HCT116 (cell line): ENCODE data around the gene LRRN4CL. TPM values are rescaled to one million over a fixed set of nuclear protein-coding genes. Genes with fewer than 3 reads are reported as not detected.

Source experiments
- ATAC-seq: fragments of 200-7000 bp; cut with Tn5 transposase; 2 replicates; pipeline ENCODE4 v1.9.1; 2020; ENCODE audit warnings: mild to moderate bottlenecking, moderate library complexity
- BruUV-seq: library from RNA; stranded (reverse); fragments of 400-500 nt; replicated peaks from 2 replicates; lab custom pipeline; 2021; lab: Mats Ljungman, UMichigan
- CTCF ChIA-PET: fragments of 300-600 bp; sonication (Branson Sonifier 250); formaldehyde crosslinking; loops from one replicate; lab custom pipeline; 2021; ENCODE audit warnings: antibody characterized with exemption; lab: Charles Lee
- POLR2A ChIA-PET: fragments of 300-600, 350-600 bp; sonication (Branson Sonifier 250); formaldehyde crosslinking; loops from one replicate; lab custom pipeline; 2021; ENCODE audit warnings: antibody characterized with exemption; lab: Charles Lee
- RAD21 ChIA-PET, 2 experiments: fragments of 300-600 bp; sonication (Branson Sonifier 250); formaldehyde crosslinking; loops; one replicate each; lab custom pipeline; 2023; ENCODE audit warnings: low total read pairs in 2 of 2; ENCODE audit not compliant: uncharacterized antibody in 2 of 2, unreplicated experiment in 2 of 2, low non-redundant PET in 1 of 2; lab: Charles Lee
- DNase-seq: peaks from one replicate; pipeline ENCODE4 v3.0.0-alpha.2; 2010; ENCODE audit warnings: low read depth, low spot score
- H2AFZ ChIP-seq: fragments of 200-600 bp; shearing (Covaris generic), sonication (generic); 2 replicates; pipeline ENCODE4 v1.6.1; 2017; ENCODE audit warnings: low read depth, mixed run types, mixed read lengths, antibody characterized with exemption, low read length; ENCODE audit not compliant: poor library complexity, severe bottlenecking
- H3K27ac ChIP-seq: 2 replicates; pipeline ENCODE4 v1.5.1; 2012; ENCODE audit warnings: low read depth, low read length
- H3K27me3 ChIP-seq: fragments of 200-600 bp; sonication (generic); 2 replicates; pipeline ENCODE4 v1.6.1; 2016; ENCODE audit warnings: mixed run types, low read length, mixed read lengths; ENCODE audit not compliant: insufficient read depth
- H3K36me3 ChIP-seq, 2 experiments: fragments of 200-500 bp in 1 of 2; fragments of 200-600 bp in 1 of 2; sonication (Bioruptor generic) in 1 of 2; sonication (generic) in 1 of 2; 2 replicates each; pipeline versions ENCODE4 v1.5.1 to v1.6.1; 2014 to 2016; ENCODE audit warnings: low read length in 2 of 2, inconsistent platforms in 1 of 2, mixed read lengths in 1 of 2, mixed run types in 1 of 2; ENCODE audit not compliant: insufficient read depth in 2 of 2, control insufficient read depth in 1 of 2
- H3K4me1 ChIP-seq, 2 experiments: fragments of 200-600 bp in 1 of 2; sonication (generic) in 1 of 2; 2 replicates each; pipeline versions ENCODE4 v1.5.1 to v1.6.1; 2012 to 2017; ENCODE audit warnings: low read length in 2 of 2, inconsistent platforms in 1 of 2, mild to moderate bottlenecking in 1 of 2, mixed read lengths in 1 of 2, mixed run types in 1 of 2, moderate library complexity in 1 of 2; ENCODE audit not compliant: insufficient read depth in 2 of 2, control insufficient read depth in 1 of 2
- H3K4me2 ChIP-seq: fragments of 200-600 bp; sonication (generic); 2 replicates; pipeline ENCODE4 v1.6.1; 2017; ENCODE audit warnings: mixed run types, low read length, mixed read lengths
- H3K4me3 ChIP-seq, 2 experiments: fragments of 200-600 bp in 1 of 2; sonication (generic) in 1 of 2; replicated peaks in 1 of 2; 2 replicates each; pipeline ENCODE4 v1.5.1; 2011 to 2016; ENCODE audit warnings: low read length in 2 of 2, control low read depth in 1 of 2, low read depth in 1 of 2, mild to moderate bottlenecking in 1 of 2, mixed read lengths in 1 of 2, mixed run types in 1 of 2
- H3K79me2 ChIP-seq: fragments of 200-600 bp; sonication (generic); 2 replicates; pipeline ENCODE4 v1.6.1; 2017; ENCODE audit warnings: mild to moderate bottlenecking, mixed run types, low read length, moderate library complexity, mixed read lengths; ENCODE audit not compliant: insufficient read depth
- H3K9ac ChIP-seq: fragments of 200-600 bp; sonication (generic); 2 replicates; pipeline ENCODE4 v1.6.1; 2016; ENCODE audit warnings: low read length, mixed read lengths
- H3K9me2 ChIP-seq: fragments of 200-600 bp; sonication (generic), shearing (Covaris generic); 2 replicates; pipeline ENCODE4 v1.6.1; 2017; ENCODE audit warnings: mixed run types, mild to moderate bottlenecking, moderate library complexity; ENCODE audit not compliant: insufficient read depth
- H3K9me3 ChIP-seq, 2 experiments: fragments of 200-500 bp in 1 of 2; fragments of 200-600 bp in 1 of 2; sonication (Bioruptor generic) in 1 of 2; sonication (generic) in 1 of 2; 2 replicates each; pipeline ENCODE4 v1.6.1; 2014 to 2017; ENCODE audit warnings: low read length in 2 of 2, mixed read lengths in 2 of 2, inconsistent platforms in 1 of 2, low read depth in 1 of 2, mild to moderate bottlenecking in 1 of 2, mixed run types in 1 of 2, moderate library complexity in 1 of 2; ENCODE audit not compliant: control insufficient read depth in 1 of 2, insufficient read depth in 1 of 2
- H4K20me1 ChIP-seq: fragments of 200-600 bp; sonication (generic), shearing (Covaris generic); 2 replicates; pipeline ENCODE4 v1.6.1; 2017; ENCODE audit warnings: mixed run types, mild to moderate bottlenecking, moderate library complexity; ENCODE audit not compliant: insufficient read depth
- CTCF ChIP-seq, 3 experiments: fragments of 200-600 bp in 1 of 3; sonication (generic) in 1 of 3; IDR thresholded peaks in 2 of 3; conservative IDR thresholded peaks in 1 of 3; 2 replicates each; pipeline ENCODE4 v1.5.1; 2012 to 2017; ENCODE audit warnings: low read depth in 2 of 3, low read length in 2 of 3, antibody characterized with exemption in 1 of 3, borderline replicate concordance in 1 of 3, control low read depth in 1 of 3, mild to moderate bottlenecking in 1 of 3, mixed read lengths in 1 of 3, mixed run types in 1 of 3, moderate library complexity in 1 of 3; ENCODE audit not compliant: insufficient read depth in 1 of 3
- EGR1 ChIP-seq: IDR thresholded peaks from 2 replicates; pipeline ENCODE4 v1.6.1; 2012; ENCODE audit warnings: low read depth
- ELF1 ChIP-seq: IDR thresholded peaks from 2 replicates; pipeline ENCODE4 v1.6.1; 2012; ENCODE audit warnings: low read depth, borderline replicate concordance
- JUND ChIP-seq: IDR thresholded peaks from 2 replicates; pipeline ENCODE4 v1.6.1; 2012
- MAX ChIP-seq: IDR thresholded peaks from 2 replicates; pipeline ENCODE4 v1.6.1; 2012
- POLR2A ChIP-seq: IDR thresholded peaks from 2 replicates; pipeline ENCODE4 v1.7.0; 2011; ENCODE audit warnings: borderline replicate concordance; ENCODE audit not compliant: insufficient read depth, insufficient read length; ENCODE audit errors: extremely low read depth
- POLR2AphosphoS5 ChIP-seq: IDR thresholded peaks from 2 replicates; pipeline ENCODE4 v1.6.1; 2011; ENCODE audit warnings: mild to moderate bottlenecking, low read depth, low read length, moderate library complexity
- RAD21 ChIP-seq: IDR thresholded peaks from 2 replicates; pipeline ENCODE4 v1.6.1; 2012; ENCODE audit warnings: low read depth, mild to moderate bottlenecking
- SIN3A ChIP-seq: IDR thresholded peaks from 2 replicates; pipeline ENCODE4 v1.6.1; 2012; ENCODE audit warnings: low read depth
- SP1 ChIP-seq: IDR thresholded peaks from 2 replicates; pipeline ENCODE4 v1.6.1; 2012; ENCODE audit warnings: low read depth
- SRF ChIP-seq: IDR thresholded peaks from 2 replicates; pipeline ENCODE4 v1.6.1; 2012; ENCODE audit warnings: low read depth
- TCF7L2 ChIP-seq: IDR thresholded peaks from 2 replicates; pipeline ENCODE4 v1.7.0; 2011; ENCODE audit warnings: borderline replicate concordance, inconsistent platforms; ENCODE audit not compliant: insufficient read depth, insufficient read length; ENCODE audit errors: extremely low read depth
- YY1 ChIP-seq: IDR thresholded peaks from 2 replicates; pipeline ENCODE4 v1.6.1; 2011; ENCODE audit warnings: low read length, low read depth, moderate library complexity, mild to moderate bottlenecking; ENCODE audit not compliant: insufficient replicate concordance; ENCODE audit errors: extremely low read depth
- ZNF274 ChIP-seq: fragments of 200-500 bp; sonication (Bioruptor generic); IDR thresholded peaks from 2 replicates; pipeline ENCODE4 v1.6.1; 2014; ENCODE audit warnings: mild to moderate bottlenecking, low read depth, low read length, inconsistent platforms
- intact Hi-C: fragments of 100-400 bp; cut with micrococcal nuclease; formaldehyde crosslinking; loops from 2 replicates; pipeline ENCODE4 v1.10.0; 2022
- total RNA-seq: library from RNA; stranded (reverse); gene quantifications from one replicate; pipeline ENCODE4 v1.2.1, GENCODE V29; 2021; ENCODE audit not compliant: unreplicated experiment
- TF ChIP-seq, protein P1 (sequence below): IDR thresholded peaks from 2 replicates; pipeline ENCODE4 v1.6.1; 2011; ENCODE audit warnings: mild to moderate bottlenecking, low read length, moderate library complexity; ENCODE audit not compliant: insufficient replicate concordance; ENCODE audit errors: extremely low read depth
- TF ChIP-seq, protein P2 (sequence below): IDR thresholded peaks from 2 replicates; pipeline ENCODE4 v1.6.1; 2012; ENCODE audit warnings: low read depth

The LRRN4CL gene
- total RNA-seq, 1 experiment from 2014 or later, result 0.71 TPM

- intact Hi-C loops, result no loop called here
- H3K27ac ChIP-seq, result peak overlapping the region; percentile 80
- TF ChIP-seq TCF7L2 (peak; percentile 68), MAX (peak; percentile 48; the same call in 1 of the 2 replicates), ELF1 (peak; percentile 62; the same call in 1 of the 2 replicates), POLR2A (no peak), ZNF274 (no peak), YY1 (no peak), POLR2AphosphoS5 (peak; percentile 92), SP1 (0 out of 2 replicates have a peak, but pooled peaks have one; percentile 35), EGR1 (no peak), CTCF (IDR thresholded peaks at IDR 0.05 in 2 of 3, conservative IDR thresholded peaks at IDR 0.05 in 1 of 3; ENCODE audit: borderline replicate concordance in 1 of 3, insufficient read depth in 1 of 3, low read depth in 2 of 3, low read length in 2 of 3) (no peak), SIN3A (peak; percentile 50; the same call in 1 of the 2 replicates), RAD21 (no peak), JUND (peak; percentile 34; the same call in 1 of the 2 replicates), SRF (no peak)
- TF ChIP-seq, protein P1, sequence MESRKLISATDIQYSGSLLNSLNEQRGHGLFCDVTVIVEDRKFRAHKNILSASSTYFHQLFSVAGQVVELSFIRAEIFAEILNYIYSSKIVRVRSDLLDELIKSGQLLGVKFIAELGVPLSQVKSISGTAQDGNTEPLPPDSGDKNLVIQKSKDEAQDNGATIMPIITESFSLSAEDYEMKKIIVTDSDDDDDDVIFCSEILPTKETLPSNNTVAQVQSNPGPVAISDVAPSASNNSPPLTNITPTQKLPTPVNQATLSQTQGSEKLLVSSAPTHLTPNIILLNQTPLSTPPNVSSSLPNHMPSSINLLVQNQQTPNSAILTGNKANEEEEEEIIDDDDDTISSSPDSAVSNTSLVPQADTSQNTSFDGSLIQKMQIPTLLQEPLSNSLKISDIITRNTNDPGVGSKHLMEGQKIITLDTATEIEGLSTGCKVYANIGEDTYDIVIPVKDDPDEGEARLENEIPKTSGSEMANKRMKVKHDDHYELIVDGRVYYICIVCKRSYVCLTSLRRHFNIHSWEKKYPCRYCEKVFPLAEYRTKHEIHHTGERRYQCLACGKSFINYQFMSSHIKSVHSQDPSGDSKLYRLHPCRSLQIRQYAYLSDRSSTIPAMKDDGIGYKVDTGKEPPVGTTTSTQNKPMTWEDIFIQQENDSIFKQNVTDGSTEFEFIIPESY, result peak; percentile 40
- TF ChIP-seq, protein P2, sequence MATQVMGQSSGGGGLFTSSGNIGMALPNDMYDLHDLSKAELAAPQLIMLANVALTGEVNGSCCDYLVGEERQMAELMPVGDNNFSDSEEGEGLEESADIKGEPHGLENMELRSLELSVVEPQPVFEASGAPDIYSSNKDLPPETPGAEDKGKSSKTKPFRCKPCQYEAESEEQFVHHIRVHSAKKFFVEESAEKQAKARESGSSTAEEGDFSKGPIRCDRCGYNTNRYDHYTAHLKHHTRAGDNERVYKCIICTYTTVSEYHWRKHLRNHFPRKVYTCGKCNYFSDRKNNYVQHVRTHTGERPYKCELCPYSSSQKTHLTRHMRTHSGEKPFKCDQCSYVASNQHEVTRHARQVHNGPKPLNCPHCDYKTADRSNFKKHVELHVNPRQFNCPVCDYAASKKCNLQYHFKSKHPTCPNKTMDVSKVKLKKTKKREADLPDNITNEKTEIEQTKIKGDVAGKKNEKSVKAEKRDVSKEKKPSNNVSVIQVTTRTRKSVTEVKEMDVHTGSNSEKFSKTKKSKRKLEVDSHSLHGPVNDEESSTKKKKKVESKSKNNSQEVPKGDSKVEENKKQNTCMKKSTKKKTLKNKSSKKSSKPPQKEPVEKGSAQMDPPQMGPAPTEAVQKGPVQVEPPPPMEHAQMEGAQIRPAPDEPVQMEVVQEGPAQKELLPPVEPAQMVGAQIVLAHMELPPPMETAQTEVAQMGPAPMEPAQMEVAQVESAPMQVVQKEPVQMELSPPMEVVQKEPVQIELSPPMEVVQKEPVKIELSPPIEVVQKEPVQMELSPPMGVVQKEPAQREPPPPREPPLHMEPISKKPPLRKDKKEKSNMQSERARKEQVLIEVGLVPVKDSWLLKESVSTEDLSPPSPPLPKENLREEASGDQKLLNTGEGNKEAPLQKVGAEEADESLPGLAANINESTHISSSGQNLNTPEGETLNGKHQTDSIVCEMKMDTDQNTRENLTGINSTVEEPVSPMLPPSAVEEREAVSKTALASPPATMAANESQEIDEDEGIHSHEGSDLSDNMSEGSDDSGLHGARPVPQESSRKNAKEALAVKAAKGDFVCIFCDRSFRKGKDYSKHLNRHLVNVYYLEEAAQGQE, result no peak
- TF ChIP-seq, all 23 proteins: peak for 8
- peaks cover 12% of the 10 kb centered on the region for H3K79me2 ChIP-seq
- H2AFZ ChIP-seq, result no peak overlapping the region
- no peaks in the 10 kb centered on the region for H3K9me3 ChIP-seq
- peak overlapping the region; percentile 85 for H3K4me2 ChIP-seq
- H3K4me3 ChIP-seq, result peak overlapping the region; percentile 50 to 75
- CTCF ChIA-PET, result interaction anchor here (0.9 to 1.5 kb wide), 5 partner anchors 12 to 311 kb away, joined by 3 to 7 read pairs (median 4); partner anchors contain the start of gene TTC9C
- POLR2A ChIA-PET, result interaction anchor here (0.9 to 2.3 kb wide), 5 partner anchors 17 to 132 kb away, joined by 3 to 6 read pairs (median 3); partner anchors contain the start of genes C11orf98, CSKMT, EEF1G and HNRNPUL2
- no peaks in the 10 kb centered on the region for H3K27me3 ChIP-seq
- H4K20me1 ChIP-seq, result no peaks in the 10 kb centered on the region
- DNase-seq, result peak; percentile 63
- no peaks in the 10 kb centered on the region for H3K9me2 ChIP-seq
- RAD21 ChIA-PET, result no interaction called here
- peak overlapping the region; percentile 84 for H3K9ac ChIP-seq
- BruUV-seq, result TSS peak; percentile 20
- peak; percentile 95 for ATAC-seq
- H3K36me3 ChIP-seq, result peaks cover 10 to 33% of the 10 kb centered on the region in 2 experiments; a peak in 3 of 4 replicates
- H3K4me1 ChIP-seq, result peaks cover 5 to 20% of the 10 kb centered on the region in 2 experiments
Measured at GRCh38 chr11:62705880-62706849, 16.8 kb upstream of the LRRN4CL start.
